Urothelium cell line (cell line): ENCODE results near the gene MRGPRG.
"Not testable (repeated sequence)": the region's sequence is repeated elsewhere in the genome, so short reads cannot be mapped to it uniquely, and the experiment has no call there.

Source experiments
- DNase-seq: peaks from one replicate; pipeline ENCODE4 v3.0.0; 2011; ENCODE audit warnings: low spot score, mixed read lengths
- FAIRE-seq: peaks from 2 replicates; lab custom pipeline; 2011; peaks lifted over from hg19 to GRCh38; lab: Jason Lieb, UNC

MRGPRG gene

GRCh38 chr11:3177931-3178330 lies 40.7 kb downstream of the MRGPRG start:
- DNase-seq = no peak
- no peak for FAIRE-seq

GRCh38 chr11:3176487-3176886 lies 42.1 kb downstream of the MRGPRG start:
- FAIRE-seq (no peak), DNase-seq (no peak)

- DNase-seq (no peak), FAIRE-seq (no peak)
Observed at GRCh38 chr11:3175194-3175593, 43.4 kb downstream of the MRGPRG start.

GRCh38 chr11:3174387-3174786 lies 44.2 kb downstream of the MRGPRG start:
- no peak for DNase-seq
- no peak for FAIRE-seq

GRCh38 chr11:3173795-3174194 lies 44.8 kb downstream of the MRGPRG start:
- DNase-seq (no peak), FAIRE-seq (peak; percentile 100)

GRCh38 chr11:3171931-3172560 lies 46.6 kb downstream of the MRGPRG start:
- DNase-seq (no peak), FAIRE-seq (no peak)

- DNase-seq (no peak), FAIRE-seq (no peak)
Observed at GRCh38 chr11:3170756-3171650, 47.6 kb downstream of the MRGPRG start.

GRCh38 chr11:3170044-3170755 lies 48.4 kb downstream of the MRGPRG start:
- FAIRE-seq (no peak), DNase-seq (no peak)

- DNase-seq (peak; percentile 78), FAIRE-seq (no peak)
Observed at GRCh38 chr11:3169255-3170043, 49.2 kb downstream of the MRGPRG start.

GRCh38 chr11:3168742-3169254 lies 49.8 kb downstream of the MRGPRG start:
- DNase-seq, FAIRE-seq: not testable (repeated sequence)
